Measurements from ENCODE around the gene KSR2.

GRCh38 chr12:117606945-117607344 is 361.8 kb downstream of the KSR2 start:
- TF ChIP-seq, protein P1, sequence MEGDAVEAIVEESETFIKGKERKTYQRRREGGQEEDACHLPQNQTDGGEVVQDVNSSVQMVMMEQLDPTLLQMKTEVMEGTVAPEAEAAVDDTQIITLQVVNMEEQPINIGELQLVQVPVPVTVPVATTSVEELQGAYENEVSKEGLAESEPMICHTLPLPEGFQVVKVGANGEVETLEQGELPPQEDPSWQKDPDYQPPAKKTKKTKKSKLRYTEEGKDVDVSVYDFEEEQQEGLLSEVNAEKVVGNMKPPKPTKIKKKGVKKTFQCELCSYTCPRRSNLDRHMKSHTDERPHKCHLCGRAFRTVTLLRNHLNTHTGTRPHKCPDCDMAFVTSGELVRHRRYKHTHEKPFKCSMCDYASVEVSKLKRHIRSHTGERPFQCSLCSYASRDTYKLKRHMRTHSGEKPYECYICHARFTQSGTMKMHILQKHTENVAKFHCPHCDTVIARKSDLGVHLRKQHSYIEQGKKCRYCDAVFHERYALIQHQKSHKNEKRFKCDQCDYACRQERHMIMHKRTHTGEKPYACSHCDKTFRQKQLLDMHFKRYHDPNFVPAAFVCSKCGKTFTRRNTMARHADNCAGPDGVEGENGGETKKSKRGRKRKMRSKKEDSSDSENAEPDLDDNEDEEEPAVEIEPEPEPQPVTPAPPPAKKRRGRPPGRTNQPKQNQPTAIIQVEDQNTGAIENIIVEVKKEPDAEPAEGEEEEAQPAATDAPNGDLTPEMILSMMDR (IDR thresholded peaks at IDR 0.05): no peak
- no peak for TF ChIP-seq EP300 (IDR thresholded peaks at IDR 0.05)

Data from ovary (tissue), 3 donors.